H1 (cell line): ENCODE results near the gene DNAL1. TPM values are rescaled to one million over a fixed set of nuclear protein-coding genes. Genes with fewer than 3 reads are reported as not detected.

ENCODE experiments used
- ASH2L ChIP-seq: fragments of 200-600, 300-600 bp; sonication (generic); IDR thresholded peaks from one replicate; pipeline ENCODE4 v1.7.1; 2017; ENCODE audit warnings: low read length
- BACH1 ChIP-seq: IDR thresholded peaks from 2 replicates; pipeline ENCODE4 v1.6.1; 2012; ENCODE audit warnings: low read length, improper control_type of control experiment
- CHD7 ChIP-seq: fragments of 300-600 bp; sonication (generic); IDR thresholded peaks from 2 replicates; pipeline ENCODE4 v1.7.1; 2012; ENCODE audit warnings: low read length, moderate library complexity, mild to moderate bottlenecking, inconsistent platforms; ENCODE audit not compliant: insufficient replicate concordance
- EGR1 ChIP-seq: IDR thresholded peaks from 2 replicates; pipeline ENCODE4 v1.6.1; 2011; ENCODE audit warnings: low read depth, low read length, borderline replicate concordance
- JUN ChIP-seq: IDR thresholded peaks from 2 replicates; pipeline ENCODE4 v1.6.1; 2011; ENCODE audit warnings: low read depth, mild to moderate bottlenecking, improper control_type of control experiment, low read length
- NRF1 ChIP-seq: IDR thresholded peaks from 2 replicates; pipeline ENCODE4 v1.6.1; 2011; ENCODE audit warnings: mild to moderate bottlenecking, low read depth, low read length, improper control_type of control experiment
- POU5F1 ChIP-seq: IDR thresholded peaks from 2 replicates; pipeline ENCODE4 v1.6.1; 2011; ENCODE audit warnings: low read depth, mild to moderate bottlenecking, low read length, moderate library complexity
- SIN3A ChIP-seq, 2 experiments: IDR thresholded peaks in 1 of 2; conservative IDR thresholded peaks in 1 of 2; 2 replicates each; pipeline ENCODE4 v1.6.1; 2011 to 2012; ENCODE audit warnings: low read length in 2 of 2, improper control_type of control experiment in 1 of 2, low read depth in 1 of 2, mild to moderate bottlenecking in 1 of 2
- polyA plus RNA-seq, 7 experiments: library from polyadenylated mRNA; depleted of rRNA in 3 of 7; stranded (reverse) in 5 of 7; unstranded in 2 of 7; fragments of >200 nt in 5 of 7; fragments of 200-250 nt in 2 of 7; gene quantifications; 1 replicate in 5 of 7; 2 replicates in 1 of 7; 4 replicates in 1 of 7; pipeline versions ENCODE4 v1.2.1 to v1.2.3, GENCODE V29; 2011 to 2013; ENCODE audit warnings: missing spikeins in 2 of 7, mixed read lengths in 2 of 7
- total RNA-seq: library from RNA; stranded (reverse); fragmentation: NEBNext Ultra II Directional; extraction: Animal tissue kit (Norgen Biotek cat#: 25700); gene quantifications from 2 replicates; pipeline ENCODE4 v1.2.1, GENCODE V29; 2021
- TF ChIP-seq, protein P1 (sequence below), 3 experiments: IDR thresholded peaks; 1 replicate in 2 of 3; 2 replicates in 1 of 3; pipeline versions ENCODE4 v1.5.1 to v1.6.1; 2011; ENCODE audit warnings: low read length in 3 of 3, mild to moderate bottlenecking in 3 of 3, inconsistent platforms in 2 of 3, low read depth in 1 of 3, moderate library complexity in 1 of 3; ENCODE audit not compliant: insufficient read depth in 1 of 3; ENCODE audit errors: control extremely low read depth in 1 of 3

DNAL1 gene
- total and polyA plus RNA-seq, 2 of the 8 experiments (the other 6 are each of a cell fraction or from before 2014, with no cell fraction given) = 2.8 to 16.8 TPM

DNA sequence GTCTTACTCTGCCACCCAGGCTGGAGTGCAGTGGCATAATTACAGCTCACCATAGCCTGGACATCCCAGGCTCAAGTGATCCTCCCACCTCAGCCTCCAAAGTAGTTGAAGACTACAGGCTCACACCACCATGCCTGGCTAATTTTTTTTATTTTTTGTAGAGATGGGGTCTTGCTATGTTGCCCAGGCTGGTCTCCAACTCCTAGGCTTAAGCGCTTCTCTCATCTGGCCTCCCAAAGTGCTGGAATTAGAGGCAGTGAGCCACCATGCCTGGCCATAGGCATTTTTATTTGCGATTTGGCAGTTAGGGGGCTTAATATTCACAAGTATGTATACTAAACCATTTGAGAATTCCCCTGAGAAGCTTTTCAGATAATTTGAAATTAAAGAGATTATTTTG lies 50.3 kb downstream of the DNAL1 start (continued):
- no peak for TF ChIP-seq CHD7
- no peak for TF ChIP-seq POU5F1
- TF ChIP-seq ASH2L = no peak
- TF ChIP-seq, protein P1, sequence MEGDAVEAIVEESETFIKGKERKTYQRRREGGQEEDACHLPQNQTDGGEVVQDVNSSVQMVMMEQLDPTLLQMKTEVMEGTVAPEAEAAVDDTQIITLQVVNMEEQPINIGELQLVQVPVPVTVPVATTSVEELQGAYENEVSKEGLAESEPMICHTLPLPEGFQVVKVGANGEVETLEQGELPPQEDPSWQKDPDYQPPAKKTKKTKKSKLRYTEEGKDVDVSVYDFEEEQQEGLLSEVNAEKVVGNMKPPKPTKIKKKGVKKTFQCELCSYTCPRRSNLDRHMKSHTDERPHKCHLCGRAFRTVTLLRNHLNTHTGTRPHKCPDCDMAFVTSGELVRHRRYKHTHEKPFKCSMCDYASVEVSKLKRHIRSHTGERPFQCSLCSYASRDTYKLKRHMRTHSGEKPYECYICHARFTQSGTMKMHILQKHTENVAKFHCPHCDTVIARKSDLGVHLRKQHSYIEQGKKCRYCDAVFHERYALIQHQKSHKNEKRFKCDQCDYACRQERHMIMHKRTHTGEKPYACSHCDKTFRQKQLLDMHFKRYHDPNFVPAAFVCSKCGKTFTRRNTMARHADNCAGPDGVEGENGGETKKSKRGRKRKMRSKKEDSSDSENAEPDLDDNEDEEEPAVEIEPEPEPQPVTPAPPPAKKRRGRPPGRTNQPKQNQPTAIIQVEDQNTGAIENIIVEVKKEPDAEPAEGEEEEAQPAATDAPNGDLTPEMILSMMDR (IDR thresholded peaks at IDR 0.05; ENCODE audit: control extremely low read depth in 1 of 3, insufficient read depth in 1 of 3, low read depth in 1 of 3, low read length in 3 of 3) = no peak
- TF ChIP-seq JUN = no peak
- TF ChIP-seq SIN3A (conservative IDR thresholded peaks at IDR 0.05 in 1 of 2, IDR thresholded peaks at IDR 0.05 in 1 of 2; ENCODE audit: low read depth in 1 of 2, low read length in 2 of 2) = no peak
- no peak for TF ChIP-seq EGR1
- TF ChIP-seq BACH1 = no peak
- TF ChIP-seq NRF1 = no peak
- TF ChIP-seq, all 59 proteins: peak for 0
